HCT116 (cell line): ENCODE measurements around the gene ZBTB7C.

Experiments
- ELF1 ChIP-seq: IDR thresholded peaks from 2 replicates; pipeline ENCODE4 v1.6.1; 2012; ENCODE audit warnings: low read depth, borderline replicate concordance
- EZH2 ChIP-seq: fragments of 200-600 bp; sonication (generic); IDR thresholded peaks from 2 replicates; pipeline ENCODE4 v1.6.1; 2017; ENCODE audit warnings: antibody characterized with exemption, mixed run types
- FOSL1 ChIP-seq: IDR thresholded peaks from 2 replicates; pipeline ENCODE4 v1.6.1; 2012; ENCODE audit warnings: low read depth
- POLR2A ChIP-seq: IDR thresholded peaks from 2 replicates; pipeline ENCODE4 v1.7.0; 2011; ENCODE audit warnings: borderline replicate concordance; ENCODE audit not compliant: insufficient read depth, insufficient read length; ENCODE audit errors: extremely low read depth
- POLR2AphosphoS5 ChIP-seq: IDR thresholded peaks from 2 replicates; pipeline ENCODE4 v1.6.1; 2011; ENCODE audit warnings: mild to moderate bottlenecking, low read depth, low read length, moderate library complexity
- RAD21 ChIP-seq: IDR thresholded peaks from 2 replicates; pipeline ENCODE4 v1.6.1; 2012; ENCODE audit warnings: low read depth, mild to moderate bottlenecking
- SP1 ChIP-seq: IDR thresholded peaks from 2 replicates; pipeline ENCODE4 v1.6.1; 2012; ENCODE audit warnings: low read depth
- SRF ChIP-seq: IDR thresholded peaks from 2 replicates; pipeline ENCODE4 v1.6.1; 2012; ENCODE audit warnings: low read depth
- TCF7L2 ChIP-seq: IDR thresholded peaks from 2 replicates; pipeline ENCODE4 v1.7.0; 2011; ENCODE audit warnings: borderline replicate concordance, inconsistent platforms; ENCODE audit not compliant: insufficient read depth, insufficient read length; ENCODE audit errors: extremely low read depth
- YY1 ChIP-seq: IDR thresholded peaks from 2 replicates; pipeline ENCODE4 v1.6.1; 2011; ENCODE audit warnings: low read length, low read depth, moderate library complexity, mild to moderate bottlenecking; ENCODE audit not compliant: insufficient replicate concordance; ENCODE audit errors: extremely low read depth
- ZNF274 ChIP-seq: fragments of 200-500 bp; sonication (Bioruptor generic); IDR thresholded peaks from 2 replicates; pipeline ENCODE4 v1.6.1; 2014; ENCODE audit warnings: mild to moderate bottlenecking, low read depth, low read length, inconsistent platforms
- TF ChIP-seq, protein P1 (sequence below), 3 experiments: fragments of 200-600 bp in 1 of 3; sonication (generic) in 1 of 3; IDR thresholded peaks in 2 of 3; conservative IDR thresholded peaks in 1 of 3; 2 replicates each; pipeline ENCODE4 v1.5.1; 2012 to 2017; ENCODE audit warnings: low read depth in 2 of 3, low read length in 2 of 3, antibody characterized with exemption in 1 of 3, borderline replicate concordance in 1 of 3, control low read depth in 1 of 3, mild to moderate bottlenecking in 1 of 3, mixed read lengths in 1 of 3, mixed run types in 1 of 3, moderate library complexity in 1 of 3; ENCODE audit not compliant: insufficient read depth in 1 of 3
- TF ChIP-seq, protein P2 (sequence below): IDR thresholded peaks from 2 replicates; pipeline ENCODE4 v1.6.1; 2012
- TF ChIP-seq, protein P3 (sequence below): IDR thresholded peaks from 2 replicates; pipeline ENCODE4 v1.6.1; 2012

DNA sequence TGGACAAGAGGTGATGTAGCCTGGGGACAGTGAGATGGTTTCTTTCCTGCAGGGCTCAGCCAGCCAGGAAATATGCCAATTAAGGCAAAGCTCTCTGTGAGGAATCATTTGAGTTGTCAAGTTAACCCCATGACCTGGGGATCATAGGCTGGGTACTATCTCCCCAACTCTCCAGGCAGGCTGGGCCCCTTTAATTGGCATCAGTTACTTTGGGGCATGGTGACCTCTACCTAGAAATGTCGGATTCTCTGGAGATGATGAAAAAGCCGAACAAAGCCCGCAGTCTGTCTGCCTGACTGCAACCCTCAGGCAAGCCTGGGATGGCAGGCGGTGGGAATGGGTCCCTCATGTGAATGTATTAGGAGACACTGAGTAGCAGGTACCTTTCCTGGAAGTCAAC lies 285.2 kb downstream of the ZBTB7C start:
- TF ChIP-seq, protein P1, sequence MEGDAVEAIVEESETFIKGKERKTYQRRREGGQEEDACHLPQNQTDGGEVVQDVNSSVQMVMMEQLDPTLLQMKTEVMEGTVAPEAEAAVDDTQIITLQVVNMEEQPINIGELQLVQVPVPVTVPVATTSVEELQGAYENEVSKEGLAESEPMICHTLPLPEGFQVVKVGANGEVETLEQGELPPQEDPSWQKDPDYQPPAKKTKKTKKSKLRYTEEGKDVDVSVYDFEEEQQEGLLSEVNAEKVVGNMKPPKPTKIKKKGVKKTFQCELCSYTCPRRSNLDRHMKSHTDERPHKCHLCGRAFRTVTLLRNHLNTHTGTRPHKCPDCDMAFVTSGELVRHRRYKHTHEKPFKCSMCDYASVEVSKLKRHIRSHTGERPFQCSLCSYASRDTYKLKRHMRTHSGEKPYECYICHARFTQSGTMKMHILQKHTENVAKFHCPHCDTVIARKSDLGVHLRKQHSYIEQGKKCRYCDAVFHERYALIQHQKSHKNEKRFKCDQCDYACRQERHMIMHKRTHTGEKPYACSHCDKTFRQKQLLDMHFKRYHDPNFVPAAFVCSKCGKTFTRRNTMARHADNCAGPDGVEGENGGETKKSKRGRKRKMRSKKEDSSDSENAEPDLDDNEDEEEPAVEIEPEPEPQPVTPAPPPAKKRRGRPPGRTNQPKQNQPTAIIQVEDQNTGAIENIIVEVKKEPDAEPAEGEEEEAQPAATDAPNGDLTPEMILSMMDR (IDR thresholded peaks at IDR 0.05 in 2 of 3, conservative IDR thresholded peaks at IDR 0.05 in 1 of 3; ENCODE audit: borderline replicate concordance in 1 of 3, insufficient read depth in 1 of 3, low read depth in 2 of 3, low read length in 2 of 3): no peak
- no peak for TF ChIP-seq ZNF274
- no peak for TF ChIP-seq FOSL1
- TF ChIP-seq POLR2AphosphoS5: no peak
- TF ChIP-seq SRF: no peak
- TF ChIP-seq YY1: no peak
- TF ChIP-seq ELF1: no peak
- TF ChIP-seq, protein P2, sequence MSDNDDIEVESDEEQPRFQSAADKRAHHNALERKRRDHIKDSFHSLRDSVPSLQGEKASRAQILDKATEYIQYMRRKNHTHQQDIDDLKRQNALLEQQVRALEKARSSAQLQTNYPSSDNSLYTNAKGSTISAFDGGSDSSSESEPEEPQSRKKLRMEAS: no peak
- TF ChIP-seq EZH2: no peak
- no peak for TF ChIP-seq POLR2A
- no peak for TF ChIP-seq SP1
- no peak for TF ChIP-seq RAD21
- no peak for TF ChIP-seq TCF7L2
- TF ChIP-seq, protein P3, sequence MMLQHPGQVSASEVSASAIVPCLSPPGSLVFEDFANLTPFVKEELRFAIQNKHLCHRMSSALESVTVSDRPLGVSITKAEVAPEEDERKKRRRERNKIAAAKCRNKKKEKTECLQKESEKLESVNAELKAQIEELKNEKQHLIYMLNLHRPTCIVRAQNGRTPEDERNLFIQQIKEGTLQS: no peak
